HepG2 (cell line): Measurements from ENCODE around the gene ANTXR1. TPM values are rescaled to one million over a fixed set of nuclear protein-coding genes. Genes with fewer than 3 reads are reported as not detected.

Experiments
- ATAC-seq: fragments of 200-7000 bp; cut with Tn5 transposase; 3 replicates; pipeline ENCODE4 v1.9.1; 2020; ENCODE audit warnings: mild to moderate bottlenecking, moderate library complexity
- BruUV-seq: library from RNA; stranded (reverse); fragments of 400-500 nt; replicated peaks from 2 replicates; lab custom pipeline; 2021; lab: Mats Ljungman, UMichigan
- CTCF ChIA-PET: fragments of 300-600 bp; formaldehyde crosslinking; extraction: SDS; loops from one replicate; lab custom pipeline; 2021; ENCODE audit warnings: low total read pairs, inconsistent platforms, low intra/inter-chr PET ratio; lab: Yijun Ruan, JAX
- POLR2A ChIA-PET: fragments of 350-600 bp; sonication (Branson Sonifier 250); formaldehyde crosslinking; loops from one replicate; lab custom pipeline; 2020; ENCODE audit warnings: antibody characterized with exemption, inconsistent platforms; lab: Yijun Ruan, JAX
- DNase-seq: peaks from one replicate; pipeline ENCODE4 v3.0.0-alpha.2; 2015; ENCODE audit warnings: low spot score
- FAIRE-seq: peaks from 3 replicates; lab custom pipeline; 2011; peaks lifted over from hg19 to GRCh38; lab: Jason Lieb, UNC
- H2AFZ ChIP-seq: one replicate; pipeline ENCODE4 v1.6.1; 2011; ENCODE audit warnings: low read length, inconsistent platforms
- H3K27ac ChIP-seq: fragments of 300-600 bp; 3 replicates; pipeline ENCODE4 v1.8.0; 2011; ENCODE audit warnings: mixed run types, mild to moderate bottlenecking, mixed read lengths, low read length, inconsistent platforms; ENCODE audit not compliant: insufficient read depth; ENCODE audit errors: extremely low read length
- H3K27me3 ChIP-seq, 2 experiments: fragments of 200-600 bp in 1 of 2; 2 replicates in 1 of 2; 3 replicates in 1 of 2; pipeline versions ENCODE4 v1.6.0 to v1.8.0; 2011; ENCODE audit warnings: low read length in 2 of 2, mild to moderate bottlenecking in 2 of 2, moderate library complexity in 2 of 2, inconsistent platforms in 1 of 2; ENCODE audit not compliant: insufficient read depth in 2 of 2, control insufficient read depth in 1 of 2
- H3K36me3 ChIP-seq, 2 experiments: fragments of 200-600 bp in 1 of 2; replicated peaks in 1 of 2; 2 replicates in 1 of 2; 3 replicates in 1 of 2; pipeline versions ENCODE4 v1.5.1 to v1.8.0; 2011; ENCODE audit warnings: low read length in 2 of 2, inconsistent platforms in 1 of 2; ENCODE audit not compliant: insufficient read depth in 2 of 2, control insufficient read depth in 1 of 2
- H3K4me1 ChIP-seq: 2 replicates; pipeline ENCODE4 v1.5.1; 2012; ENCODE audit warnings: low read length, inconsistent platforms; ENCODE audit not compliant: insufficient read depth
- H3K4me2 ChIP-seq: 2 replicates; pipeline ENCODE4 v1.6.0; 2011; ENCODE audit warnings: low read depth, low read length, inconsistent platforms
- H3K4me3 ChIP-seq, 3 experiments: fragments of 200-600 bp in 1 of 3; sonication (generic), shearing (Covaris generic) in 1 of 3; replicated peaks in 1 of 3; 2 replicates each; pipeline ENCODE4 v1.5.1; 2011 to 2016; ENCODE audit warnings: low read length in 3 of 3, inconsistent platforms in 2 of 3, low read depth in 2 of 3, mild to moderate bottlenecking in 2 of 3, control low read depth in 1 of 3, mixed read lengths in 1 of 3; ENCODE audit not compliant: insufficient read depth in 1 of 3
- H3K79me2 ChIP-seq: one replicate; pipeline ENCODE4 v1.6.1; 2011; ENCODE audit warnings: low read length, inconsistent platforms; ENCODE audit not compliant: insufficient read depth
- H3K9ac ChIP-seq: 2 replicates; pipeline ENCODE4 v1.6.0; 2011; ENCODE audit warnings: mild to moderate bottlenecking, low read depth, low read length, inconsistent platforms; ENCODE audit not compliant: insufficient read depth
- H3K9me3 ChIP-seq: 2 replicates; pipeline ENCODE4 v1.5.1; 2012; ENCODE audit warnings: mild to moderate bottlenecking, low read length
- H4K20me1 ChIP-seq: 2 replicates; pipeline ENCODE4 v1.6.0; 2011; ENCODE audit warnings: inconsistent platforms, mild to moderate bottlenecking, low read length, moderate library complexity; ENCODE audit not compliant: insufficient read depth
- EED ChIP-seq: sonication (generic); formaldehyde crosslinking; IDR thresholded peaks from 2 replicates; pipeline ENCODE4 v1.5.0; 2020; ENCODE audit warnings: mild to moderate bottlenecking, missing genetic modification reagents
- GTF3A ChIP-seq: sonication (generic); formaldehyde crosslinking; conservative IDR thresholded peaks from 2 replicates; pipeline ENCODE4 v1.4.0; 2020; ENCODE audit warnings: mild to moderate bottlenecking, missing genetic modification reagents
- HOXA5 ChIP-seq: sonication (generic); formaldehyde crosslinking; IDR thresholded peaks from 2 replicates; pipeline ENCODE4 v1.4.0; 2020; ENCODE audit warnings: missing genetic modification reagents
- JUN ChIP-seq: sonication (generic); formaldehyde crosslinking; IDR thresholded peaks from 2 replicates; pipeline ENCODE4 v1.4.0; 2020; ENCODE audit warnings: mild to moderate bottlenecking, missing genetic modification reagents
- JUNB ChIP-seq: sonication (generic); formaldehyde crosslinking; IDR thresholded peaks from 2 replicates; pipeline ENCODE4 v1.8.0; 2022; ENCODE audit warnings: missing genetic modification reagents, mild to moderate bottlenecking, borderline replicate concordance
- MEIS2 ChIP-seq: sonication (generic); formaldehyde crosslinking; IDR thresholded peaks from 2 replicates; pipeline ENCODE4 v1.9.0; 2021; ENCODE audit warnings: mild to moderate bottlenecking, missing genetic modification reagents
- WGBS: methylation state at CpG from one replicate; pipeline ENCODE4 v1.1.6; 2017; ENCODE audit warnings: low lambda C conversion rate; 5-methylcytosine and 5-hydroxymethylcytosine counted together
- in situ Hi-C: cut with HindIII; loops from 2 replicates; pipeline ENCODE4 v1.10.0; 2017; ENCODE audit warnings: low pct_unique_long_range_greater_than_20kb; ENCODE audit not compliant: extremely low pct_ligation_motif_present
- intact Hi-C: fragments of 100-400 bp; cut with micrococcal nuclease; formaldehyde crosslinking; loops from one replicate; pipeline ENCODE4 v1.10.0; 2022; ENCODE audit not compliant: unreplicated experiment
- polyA plus RNA-seq, 8 experiments: library from polyadenylated mRNA; depleted of rRNA in 3 of 8; stranded (reverse) in 7 of 8; unstranded in 1 of 8; fragments of >200 nt; fragmentation: Illumina TruSeq in 4 of 8; extraction: Trizol in 4 of 8; gene quantifications; 2 replicates each; pipeline versions ENCODE4 v1.2.1 to v1.2.3, GENCODE V29; 2011 to 2016; ENCODE audit warnings: low read depth in 4 of 8, missing spikeins in 1 of 8, mixed read lengths in 1 of 8; ENCODE audit not compliant: insufficient read depth in 1 of 8
- total RNA-seq, 5 experiments: library from RNA; depleted of rRNA; stranded (reverse); fragments of >200 nt; fragmentation: Illumina TruSeq; extraction: Trizol; gene quantifications; 2 replicates each; pipeline ENCODE4 v1.2.3, GENCODE V29; 2016; ENCODE audit warnings: low read depth in 1 of 5
- TF ChIP-seq, protein P1 (sequence below): fragments of 450-650 bp; IDR thresholded peaks from 2 replicates; pipeline ENCODE4 v1.6.1; 2016
- TF ChIP-seq, protein P2 (sequence below): IDR thresholded peaks from 2 replicates; pipeline ENCODE4 v1.6.1; 2018; ENCODE audit warnings: missing genetic modification reagents
- TF ChIP-seq, protein P3 (sequence below): sonication (generic); formaldehyde crosslinking; IDR thresholded peaks from 2 replicates; pipeline ENCODE4 v1.4.0; 2020; ENCODE audit warnings: missing genetic modification reagents, borderline replicate concordance
- TF ChIP-seq, protein P4 (sequence below): sonication (generic); formaldehyde crosslinking; IDR thresholded peaks from 2 replicates; pipeline ENCODE4 v1.8.0; 2022; ENCODE audit warnings: missing genetic modification reagents, mild to moderate bottlenecking, inconsistent platforms, borderline replicate concordance

The ANTXR1 gene
- total and polyA plus RNA-seq, 2 of the 13 experiments (the other 11 are each of a cell fraction or from before 2014, with no cell fraction given) = 4.5 to 12.7 TPM

- H3K36me3 ChIP-seq = peaks cover 0 to 3% of the 10 kb centered on the region in 2 experiments; a peak in 1 of 5 replicates
- H3K4me1 ChIP-seq = peaks cover 43% of the 10 kb centered on the region
- no peaks in the 10 kb centered on the region for H3K79me2 ChIP-seq
- ATAC-seq (no peak), DNase-seq (no peak), FAIRE-seq (no peak)
- no peak overlapping the region for H3K9ac ChIP-seq
- H3K27ac ChIP-seq = no peak overlapping the region
- no peak overlapping the region for H2AFZ ChIP-seq
- H3K27me3 ChIP-seq = no peaks in the 10 kb centered on the region
- H3K9me3 ChIP-seq = peaks cover 8% of the 10 kb centered on the region
- no peak overlapping the region for H3K4me3 ChIP-seq
- H3K4me2 ChIP-seq = no peak overlapping the region
- no TSS peak for BruUV-seq
- H4K20me1 ChIP-seq = no peaks in the 10 kb centered on the region
- in situ Hi-C loops (no loop called here), intact Hi-C loops (loop anchor here (1.0 kb wide), 1 partner anchor 182 kb away; no protein-coding TSS in a partner anchor)
- 100% methylated on average over 1 of the region's 1 CpG for WGBS
- POLR2A ChIA-PET = interaction anchor here (1.1 kb wide), 1 partner anchor 10 kb away, joined by 3 read pairs; no protein-coding TSS in a partner anchor
- CTCF ChIA-PET = no interaction called here
- TF ChIP-seq, protein P1, sequence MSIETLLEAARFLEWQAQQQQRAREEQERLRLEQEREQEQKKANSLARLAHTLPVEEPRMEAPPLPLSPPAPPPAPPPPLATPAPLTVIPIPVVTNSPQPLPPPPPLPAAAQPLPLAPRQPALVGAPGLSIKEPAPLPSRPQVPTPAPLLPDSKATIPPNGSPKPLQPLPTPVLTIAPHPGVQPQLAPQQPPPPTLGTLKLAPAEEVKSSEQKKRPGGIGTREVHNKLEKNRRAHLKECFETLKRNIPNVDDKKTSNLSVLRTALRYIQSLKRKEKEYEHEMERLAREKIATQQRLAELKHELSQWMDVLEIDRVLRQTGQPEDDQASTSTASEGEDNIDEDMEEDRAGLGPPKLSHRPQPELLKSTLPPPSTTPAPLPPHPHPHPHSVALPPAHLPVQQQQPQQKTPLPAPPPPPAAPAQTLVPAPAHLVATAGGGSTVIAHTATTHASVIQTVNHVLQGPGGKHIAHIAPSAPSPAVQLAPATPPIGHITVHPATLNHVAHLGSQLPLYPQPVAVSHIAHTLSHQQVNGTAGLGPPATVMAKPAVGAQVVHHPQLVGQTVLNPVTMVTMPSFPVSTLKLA = peak; percentile 94
- TF ChIP-seq JUN (CRISPR knock-in tag) = no peak
- TF ChIP-seq, protein P2, sequence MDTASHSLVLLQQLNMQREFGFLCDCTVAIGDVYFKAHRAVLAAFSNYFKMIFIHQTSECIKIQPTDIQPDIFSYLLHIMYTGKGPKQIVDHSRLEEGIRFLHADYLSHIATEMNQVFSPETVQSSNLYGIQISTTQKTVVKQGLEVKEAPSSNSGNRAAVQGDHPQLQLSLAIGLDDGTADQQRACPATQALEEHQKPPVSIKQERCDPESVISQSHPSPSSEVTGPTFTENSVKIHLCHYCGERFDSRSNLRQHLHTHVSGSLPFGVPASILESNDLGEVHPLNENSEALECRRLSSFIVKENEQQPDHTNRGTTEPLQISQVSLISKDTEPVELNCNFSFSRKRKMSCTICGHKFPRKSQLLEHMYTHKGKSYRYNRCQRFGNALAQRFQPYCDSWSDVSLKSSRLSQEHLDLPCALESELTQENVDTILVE (CRISPR knock-in tag) = no peak
- TF ChIP-seq, protein P3, sequence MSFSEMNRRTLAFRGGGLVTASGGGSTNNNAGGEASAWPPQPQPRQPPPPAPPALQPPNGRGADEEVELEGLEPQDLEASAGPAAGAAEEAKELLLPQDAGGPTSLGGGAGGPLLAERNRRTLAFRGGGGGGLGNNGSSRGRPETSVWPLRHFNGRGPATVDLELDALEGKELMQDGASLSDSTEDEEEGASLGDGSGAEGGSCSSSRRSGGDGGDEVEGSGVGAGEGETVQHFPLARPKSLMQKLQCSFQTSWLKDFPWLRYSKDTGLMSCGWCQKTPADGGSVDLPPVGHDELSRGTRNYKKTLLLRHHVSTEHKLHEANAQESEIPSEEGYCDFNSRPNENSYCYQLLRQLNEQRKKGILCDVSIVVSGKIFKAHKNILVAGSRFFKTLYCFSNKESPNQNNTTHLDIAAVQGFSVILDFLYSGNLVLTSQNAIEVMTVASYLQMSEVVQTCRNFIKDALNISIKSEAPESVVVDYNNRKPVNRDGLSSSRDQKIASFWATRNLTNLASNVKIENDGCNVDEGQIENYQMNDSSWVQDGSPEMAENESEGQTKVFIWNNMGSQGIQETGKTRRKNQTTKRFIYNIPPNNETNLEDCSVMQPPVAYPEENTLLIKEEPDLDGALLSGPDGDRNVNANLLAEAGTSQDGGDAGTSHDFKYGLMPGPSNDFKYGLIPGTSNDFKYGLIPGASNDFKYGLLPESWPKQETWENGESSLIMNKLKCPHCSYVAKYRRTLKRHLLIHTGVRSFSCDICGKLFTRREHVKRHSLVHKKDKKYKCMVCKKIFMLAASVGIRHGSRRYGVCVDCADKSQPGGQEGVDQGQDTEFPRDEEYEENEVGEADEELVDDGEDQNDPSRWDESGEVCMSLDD (CRISPR knock-in tag) = no peak
- TF ChIP-seq EED = no peak
- TF ChIP-seq, protein P4, sequence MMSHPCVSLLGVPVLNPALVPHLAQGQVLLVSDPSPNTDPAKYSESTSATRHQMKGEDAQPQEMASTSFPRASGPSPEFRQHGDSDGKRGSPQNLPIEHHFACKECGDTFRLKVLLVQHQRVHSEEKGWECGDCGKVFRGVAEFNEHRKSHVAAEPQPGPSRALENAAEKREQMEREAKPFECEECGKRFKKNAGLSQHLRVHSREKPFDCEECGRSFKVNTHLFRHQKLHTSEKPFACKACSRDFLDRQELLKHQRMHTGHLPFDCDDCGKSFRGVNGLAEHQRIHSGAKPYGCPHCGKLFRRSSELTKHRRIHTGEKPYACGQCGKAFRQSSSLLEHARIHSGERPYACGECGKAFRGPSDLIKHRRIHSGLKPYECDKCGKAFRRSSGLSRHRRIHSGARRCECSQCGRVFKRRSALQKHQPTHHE = no peak
- no peak for TF ChIP-seq HOXA5 (CRISPR knock-in tag)
- TF ChIP-seq MEIS2 = no peak
- TF ChIP-seq GTF3A = no peak
- TF ChIP-seq JUNB (CRISPR knock-in tag) = no peak
Observed at GRCh38 chr2:69208023-69208595, 195.1 kb downstream of the ANTXR1 start.
